Activated B cell treated with CpG ODN at 0.5 μM for 24 hours (primary cell): Measurements from ENCODE around the gene HRK. TPM values are rescaled to one million over a fixed set of nuclear protein-coding genes. Genes with fewer than 3 reads are reported as not detected.

ENCODE experiments used
- ATAC-seq: fragments of 200-7000 bp; cut with Tn5 transposase; one replicate; pipeline ENCODE4 v1.10.0; 2021; ENCODE audit warnings: low read depth, mild to moderate bottlenecking, moderate library complexity
- CTCF ChIA-PET: fragments of 350-600 bp; sonication (Branson Sonifier 250); formaldehyde crosslinking; loops from one replicate; lab custom pipeline; 2021; ENCODE audit warnings: antibody characterized with exemption; lab: Charles Lee
- POLR2A ChIA-PET: fragments of 350-600 bp; sonication (Branson Sonifier 250); formaldehyde crosslinking; loops from one replicate; lab custom pipeline; 2021; ENCODE audit warnings: antibody characterized with exemption; lab: Charles Lee
- DNase-seq: peaks from one replicate; pipeline ENCODE4 v3.0.0; 2022
- H3K27ac Mint-ChIP-seq: one replicate; pipeline ENCODE4 v1.8.0; 2020; ENCODE audit warnings: mixed read lengths
- H3K27me3 Mint-ChIP-seq: one replicate; pipeline ENCODE4 v1.8.0; 2021; ENCODE audit warnings: mixed read lengths
- H3K36me3 Mint-ChIP-seq: one replicate; pipeline ENCODE4 v1.8.0; 2021; ENCODE audit warnings: low read depth, mixed read lengths
- H3K4me1 Mint-ChIP-seq: one replicate; pipeline ENCODE4 v1.8.0; 2021; ENCODE audit warnings: mixed read lengths
- H3K4me3 Mint-ChIP-seq: one replicate; pipeline ENCODE4 v1.8.0; 2020; ENCODE audit warnings: mild to moderate bottlenecking, mixed read lengths
- H3K9me3 Mint-ChIP-seq: one replicate; pipeline ENCODE4 v1.8.0; 2020; ENCODE audit warnings: mixed read lengths
- CTCF ChIP-seq: fragments of 200-600 bp; IDR thresholded peaks from one replicate; pipeline ENCODE4 v1.8.0; 2022; ENCODE audit warnings: antibody characterized with exemption, mild to moderate bottlenecking
- intact Hi-C: fragments of 100-400 bp; cut with micrococcal nuclease; formaldehyde crosslinking; loops from one replicate; pipeline ENCODE4 v1.15.1; 2024
- total RNA-seq: library from RNA; stranded (reverse); gene quantifications from 2 replicates; pipeline ENCODE4 v1.2.3, GENCODE V29; 2022

HRK gene
- total RNA-seq, 1 donor from 2014 or later: 4.7 TPM

- intact Hi-C loops: no loop called here
- ChIA-PET POLR2A (no interaction called here), CTCF (no interaction called here)
Observed at GRCh38 chr12:116901612-116902011, 20.4 kb upstream of the HRK start.

DNA sequence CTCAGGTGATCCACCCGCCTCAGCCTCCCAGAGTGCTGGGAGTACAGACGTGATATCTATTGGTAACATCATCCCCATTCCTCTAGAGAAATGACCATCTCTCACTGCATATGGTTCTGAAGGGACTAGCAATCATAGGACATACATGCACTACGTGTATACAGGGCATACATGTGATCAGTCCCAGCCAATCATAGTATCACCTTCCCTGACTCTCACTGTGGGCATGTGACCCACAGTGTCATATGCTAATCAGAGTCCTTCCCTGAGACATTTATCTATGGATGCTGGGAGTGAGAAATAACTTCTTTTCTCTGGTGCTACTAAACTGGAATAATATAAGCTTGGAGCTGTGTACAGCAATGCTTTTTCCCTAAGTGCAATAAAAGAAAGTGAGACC is 17.4 kb upstream of the HRK start:
- H3K27ac Mint-ChIP-seq: no peak overlapping the region
- ATAC-seq (no peak), DNase-seq (no peak)
- intact Hi-C loops: no loop called here
- ChIA-PET CTCF (no interaction called here), POLR2A (no interaction called here)
- TF ChIP-seq CTCF: no peak
- no peaks in the 10 kb centered on the region for H3K36me3 Mint-ChIP-seq
- peaks cover 40% of the 10 kb centered on the region for H3K27me3 Mint-ChIP-seq
- no peak overlapping the region for H3K4me3 Mint-ChIP-seq
- H3K4me1 Mint-ChIP-seq: no peaks in the 10 kb centered on the region
- no peaks in the 10 kb centered on the region for H3K9me3 Mint-ChIP-seq

More at GRCh38 chr12:116901612-116902011, 20.4 kb upstream of the HRK start:
- ATAC-seq (no peak), DNase-seq (no peak)
- H3K4me3 Mint-ChIP-seq: no peak overlapping the region
- H3K27me3 Mint-ChIP-seq: peaks cover 42% of the 10 kb centered on the region
- H3K9me3 Mint-ChIP-seq: no peaks in the 10 kb centered on the region
- no peaks in the 10 kb centered on the region for H3K36me3 Mint-ChIP-seq
- no peak for TF ChIP-seq CTCF
- no peak overlapping the region for H3K27ac Mint-ChIP-seq
- H3K4me1 Mint-ChIP-seq: no peaks in the 10 kb centered on the region

- no peak overlapping the region for H3K27ac Mint-ChIP-seq
Observed at GRCh38 chr12:116897476-116897875, 16.2 kb upstream of the HRK start.

DNA sequence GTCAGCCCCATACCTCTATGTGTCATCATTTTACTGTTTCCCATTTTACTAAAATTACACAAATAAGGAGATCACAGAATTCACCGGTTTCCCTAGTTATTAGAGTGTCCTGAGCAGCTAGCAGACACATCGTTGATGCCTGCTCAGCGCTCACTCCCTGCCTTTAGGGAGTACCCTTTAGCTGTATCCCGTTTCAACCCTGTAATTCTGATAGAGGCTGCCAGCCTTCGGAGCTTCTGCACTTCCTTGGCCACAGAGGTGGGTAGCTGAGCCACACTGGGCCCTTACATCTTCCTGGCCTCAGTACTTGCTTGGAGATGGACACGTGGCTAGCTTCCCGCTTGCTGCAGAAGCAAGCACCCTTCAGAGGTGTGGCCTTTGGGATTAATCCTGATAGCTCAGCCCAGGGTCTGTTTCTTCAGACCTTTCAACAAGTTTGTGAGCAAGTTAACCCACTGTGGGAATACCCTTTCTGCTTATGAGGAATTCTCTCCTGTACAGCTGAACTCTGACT is 15.2 kb upstream of the HRK start:
- POLR2A ChIA-PET: no interaction called here
- DNase-seq (no peak), ATAC-seq (no peak)
- TF ChIP-seq CTCF: no peak
- Mint-ChIP-seq H3K27me3 (peaks cover 29% of the 10 kb centered on the region), H3K4me1 (no peaks in the 10 kb centered on the region), H3K4me3 (no peak overlapping the region), H3K9me3 (no peaks in the 10 kb centered on the region), H3K36me3 (no peaks in the 10 kb centered on the region), H3K27ac (no peak overlapping the region)
- intact Hi-C loops: no loop called here
- CTCF ChIA-PET: no interaction called here

More at GRCh38 chr12:116897476-116897875, 16.2 kb upstream of the HRK start:
- peaks cover 37% of the 10 kb centered on the region for H3K27me3 Mint-ChIP-seq
- POLR2A ChIA-PET: no interaction called here
- TF ChIP-seq CTCF: no peak
- CTCF ChIA-PET: no interaction called here
- ATAC-seq: no peak
- no peaks in the 10 kb centered on the region for H3K36me3 Mint-ChIP-seq
- H3K9me3 Mint-ChIP-seq: no peaks in the 10 kb centered on the region
- DNase-seq: no peak
- no peaks in the 10 kb centered on the region for H3K4me1 Mint-ChIP-seq
- no peak overlapping the region for H3K4me3 Mint-ChIP-seq
- intact Hi-C loops: no loop called here

GRCh38 chr12:116894913-116895312 is 13.7 kb upstream of the HRK start:
- H3K9me3 Mint-ChIP-seq: no peaks in the 10 kb centered on the region
- ChIA-PET POLR2A (no interaction called here), CTCF (no interaction called here)
- no peaks in the 10 kb centered on the region for H3K4me1 Mint-ChIP-seq
- no peak for TF ChIP-seq CTCF
- intact Hi-C loops: no loop called here
- no peak overlapping the region for H3K27ac Mint-ChIP-seq
- no peak for DNase-seq
- ATAC-seq: no peak
- peaks cover 21% of the 10 kb centered on the region for H3K27me3 Mint-ChIP-seq
- no peaks in the 10 kb centered on the region for H3K36me3 Mint-ChIP-seq
- no peak overlapping the region for H3K4me3 Mint-ChIP-seq
